NOMO-1 treated with DMSO at 0.1 percent for 48 hours (cell line): ENCODE data around the gene NEK9.
"Not testable (repeated sequence)": the region's sequence is repeated elsewhere in the genome, so short reads cannot be mapped to it uniquely, and the experiment has no call there.

Source experiments
- DNase-seq: peaks from one replicate; lab custom pipeline; 2025; ENCODE audit not compliant: unreplicated experiment; lab: John Stamatoyannopoulos, UW

The NEK9 gene

DNA sequence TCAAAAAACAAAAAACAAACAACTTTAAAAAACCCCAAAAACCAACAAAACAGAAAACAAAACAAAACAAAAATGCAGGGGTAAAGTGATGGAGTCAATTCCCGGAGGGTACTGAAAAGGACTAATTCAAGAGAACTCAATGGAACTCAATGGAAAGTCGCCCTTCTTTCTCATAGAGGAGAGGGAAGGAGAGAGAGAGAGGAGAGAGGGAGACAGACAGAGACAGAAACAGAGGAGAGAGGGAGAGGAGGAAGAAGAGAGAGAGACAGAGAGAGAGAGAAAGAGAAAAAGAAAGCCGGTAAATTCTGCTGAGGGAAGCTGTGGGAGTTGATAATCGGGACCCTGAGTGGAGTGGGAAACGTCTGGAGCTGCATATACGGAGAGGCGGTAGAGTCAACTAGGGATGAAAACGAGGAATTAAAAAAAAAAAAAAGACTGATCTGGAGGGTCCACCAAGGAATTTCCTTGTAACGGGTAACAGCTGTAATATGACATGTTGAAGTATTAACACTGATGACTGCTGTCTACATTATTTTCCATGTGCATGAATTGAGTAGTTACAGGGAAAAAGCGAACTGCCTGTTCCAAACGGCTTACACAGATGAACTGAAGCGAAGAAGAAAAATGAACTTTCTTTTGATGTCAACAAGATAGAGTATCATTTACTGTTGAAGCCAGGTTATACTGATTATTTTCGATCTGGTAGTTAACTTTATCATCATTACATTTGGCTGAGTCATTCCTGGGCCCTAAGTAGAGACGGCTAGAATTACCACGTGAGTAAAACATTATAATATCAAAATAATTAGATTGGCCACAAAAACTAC is 58.3 kb downstream of the NEK9 start:
- no peak for DNase-seq

DNA sequence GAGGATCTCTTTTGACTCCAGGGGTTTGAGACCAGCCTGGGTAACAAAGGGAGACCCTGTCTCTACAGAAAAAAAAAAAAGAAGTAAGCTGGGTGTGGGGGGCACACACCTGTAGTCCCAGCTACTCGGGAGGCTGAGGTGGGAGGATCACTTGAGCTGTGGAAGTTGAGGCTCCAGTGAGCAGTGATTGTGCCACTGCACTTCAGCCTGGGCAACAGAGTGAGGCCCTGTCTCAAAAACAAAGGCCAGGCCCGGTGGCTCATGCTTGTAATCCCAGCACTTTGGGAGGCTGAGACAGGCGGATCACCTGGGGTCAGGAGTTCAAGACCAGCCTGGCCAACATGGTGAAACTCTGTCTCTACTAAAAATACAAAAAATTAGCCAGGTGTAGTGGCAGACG is 59.1 kb downstream of the NEK9 start:
- DNase-seq = not testable (repeated sequence)

DNA sequence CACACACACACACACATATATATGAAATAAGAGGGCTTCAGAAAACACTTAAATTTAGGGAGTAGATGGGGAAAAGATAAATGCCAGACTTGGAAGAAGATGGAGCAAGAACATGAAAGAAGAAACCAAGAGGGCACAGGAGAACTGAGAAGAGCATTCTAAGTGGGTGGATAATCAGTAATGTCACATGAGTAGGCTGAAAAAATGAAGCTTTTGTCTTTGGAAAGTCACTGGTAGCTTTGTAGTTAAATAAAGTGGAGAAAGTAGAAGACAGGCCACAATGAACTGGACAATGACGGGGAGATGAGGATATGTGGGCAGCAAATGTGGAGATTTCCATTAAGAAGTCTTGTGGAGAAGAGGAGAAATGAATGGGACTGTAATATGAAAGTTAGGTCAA is 59.6 kb downstream of the NEK9 start:
- no peak for DNase-seq

DNA sequence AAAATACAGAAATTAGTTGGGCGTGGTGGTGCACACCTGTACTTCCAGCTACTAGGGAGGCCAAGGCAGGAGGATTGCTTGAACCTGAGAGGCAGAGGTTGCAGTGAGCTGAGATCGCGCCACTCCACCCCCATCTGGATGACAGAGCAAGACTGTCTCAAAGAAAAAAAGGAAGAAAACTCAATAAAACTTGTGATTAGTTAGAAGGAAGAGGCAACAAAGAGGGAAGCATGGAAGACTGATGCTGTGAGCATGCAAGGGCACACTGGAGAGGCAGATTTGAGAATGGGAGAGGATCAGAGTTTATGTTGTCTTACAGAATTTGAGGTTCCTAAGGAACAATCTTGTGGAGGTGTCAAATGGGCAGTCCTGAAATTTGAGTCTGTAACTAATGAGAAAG is 60.2 kb downstream of the NEK9 start:
- DNase-seq = no peak

DNA sequence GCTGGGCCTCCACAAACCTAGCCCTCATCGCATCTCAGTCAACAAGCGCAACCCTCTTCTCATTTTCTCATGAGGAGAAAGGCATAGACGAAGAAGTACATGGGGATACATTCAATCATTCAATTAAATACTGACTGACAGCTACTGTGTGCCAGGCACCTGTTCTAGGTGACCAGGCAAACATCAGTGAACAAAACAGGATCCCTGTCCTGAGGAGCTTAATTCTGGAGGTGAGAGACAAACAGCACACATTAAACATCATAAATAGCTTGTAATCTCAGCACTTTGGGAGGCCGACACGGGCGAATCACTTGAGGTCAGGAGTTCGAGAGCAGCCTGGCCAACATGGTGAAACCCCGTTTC is 62.7 kb downstream of the NEK9 start:
- no peak for DNase-seq

DNA sequence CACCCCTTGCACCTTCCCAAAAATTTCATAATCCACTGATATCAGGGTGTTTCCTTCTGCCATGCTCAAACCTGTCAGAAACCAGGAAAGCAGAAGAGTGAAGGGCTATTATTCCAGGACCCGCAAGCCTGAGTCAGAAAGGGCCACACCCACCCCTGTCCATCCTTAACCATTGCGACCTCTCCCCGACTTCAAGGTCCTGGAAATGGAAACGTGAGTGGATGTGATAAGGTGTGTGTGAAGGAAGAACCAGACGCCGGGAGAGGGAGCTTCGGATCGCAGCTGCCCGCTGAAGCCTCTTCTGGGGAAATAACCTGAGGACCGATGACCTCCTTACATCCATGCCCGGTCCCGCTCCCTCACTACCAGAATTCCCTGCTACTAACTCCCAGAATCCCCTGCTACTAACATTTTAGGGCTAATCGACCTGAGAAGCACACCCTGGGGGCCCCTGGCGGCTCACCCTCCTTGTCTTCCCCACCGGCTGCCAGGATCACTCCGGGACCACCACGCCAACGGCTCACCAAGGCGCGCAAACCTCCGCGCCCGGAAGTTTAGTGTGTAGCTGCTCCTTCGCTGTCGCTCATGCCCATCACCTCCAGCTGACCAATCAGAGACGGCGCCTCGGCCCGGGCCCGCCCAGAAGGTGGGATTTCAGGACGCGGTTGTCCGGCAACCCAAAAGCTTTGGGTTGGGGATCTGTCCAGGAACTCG is 63.2 kb downstream of the NEK9 start, which contains the start of gene ACYP1:
Gene ACYP1 (minus strand): TSS at position 534 of the 714 bp plus-strand sequence. CDS start 471 bp downstream, at position 63.
- DNase-seq = peak; percentile 86

DNA sequence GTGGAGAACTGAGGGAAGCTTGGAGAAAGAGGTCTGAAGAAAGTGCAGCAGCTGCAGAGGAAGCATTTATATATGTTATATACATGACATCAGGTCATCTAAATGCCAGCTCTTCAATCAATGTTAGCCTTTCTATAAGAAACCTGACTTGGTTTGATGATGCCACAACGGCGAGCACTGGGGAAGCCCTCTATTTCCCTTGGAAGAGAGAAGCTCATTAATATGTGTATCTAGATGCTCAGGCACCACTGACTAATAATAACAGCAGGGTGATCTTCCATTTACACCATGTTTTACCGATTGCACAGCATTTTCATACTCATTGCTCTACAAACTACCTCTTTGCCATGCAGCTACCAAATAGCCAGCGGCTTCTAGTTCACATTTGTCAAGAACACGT is 63.8 kb downstream of the NEK9 start:
- no peak for DNase-seq

DNA sequence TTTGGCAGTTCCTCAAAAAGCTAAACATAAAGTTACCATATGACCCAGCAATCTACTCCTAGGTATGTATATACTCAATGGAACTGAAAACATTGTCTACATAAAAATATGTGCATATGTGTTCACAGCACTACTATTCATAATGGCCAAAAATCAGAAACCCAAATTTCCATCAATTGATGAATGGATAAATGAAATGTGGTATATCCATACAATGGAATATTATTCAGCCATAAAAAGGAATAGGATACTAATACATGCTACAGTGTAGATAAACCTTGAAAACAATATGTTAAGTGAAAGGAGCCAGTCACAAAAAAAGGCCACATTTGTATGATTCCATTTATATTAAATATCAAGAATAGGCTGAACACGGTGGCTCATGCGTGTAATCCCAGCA is 66.4 kb downstream of the NEK9 start:
- DNase-seq = no peak

DNA sequence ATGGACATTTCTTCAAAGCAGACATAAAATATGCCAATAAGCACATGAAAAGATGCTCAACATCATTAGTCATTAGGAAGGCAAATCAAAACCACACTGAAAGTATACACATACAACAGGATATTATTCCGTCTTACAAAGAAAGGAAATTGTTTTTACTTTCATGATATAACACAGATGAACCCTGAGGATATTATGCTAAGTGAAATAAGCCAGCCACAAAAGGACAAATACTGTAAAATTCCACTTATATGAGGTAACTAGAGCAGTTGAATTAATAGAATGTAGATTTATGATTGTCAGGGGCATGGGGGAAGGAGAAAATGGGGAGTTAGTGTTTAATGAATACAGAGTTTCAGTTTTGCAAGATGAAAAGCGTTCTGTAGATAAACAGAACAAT is 67.2 kb downstream of the NEK9 start:
- DNase-seq = no peak

DNA sequence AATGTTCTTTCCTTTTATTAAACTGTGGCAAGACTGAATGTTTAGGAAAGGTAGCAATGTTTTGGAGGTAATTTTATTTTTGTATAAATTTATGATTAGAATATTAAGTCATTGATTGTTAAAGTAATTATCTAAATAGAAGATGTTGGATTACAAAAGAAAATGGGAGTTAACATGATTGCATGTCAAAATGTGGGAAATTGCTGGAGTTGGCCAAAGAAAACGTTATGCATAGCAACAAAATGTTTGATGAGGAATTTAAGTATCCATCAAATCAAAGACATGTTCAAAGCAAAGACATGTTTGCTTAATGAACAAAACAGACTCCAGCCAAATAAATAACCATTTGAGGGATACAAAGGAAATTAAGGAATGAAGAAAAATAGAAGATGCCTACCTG is 72.4 kb downstream of the NEK9 start:
- no peak for DNase-seq

DNA sequence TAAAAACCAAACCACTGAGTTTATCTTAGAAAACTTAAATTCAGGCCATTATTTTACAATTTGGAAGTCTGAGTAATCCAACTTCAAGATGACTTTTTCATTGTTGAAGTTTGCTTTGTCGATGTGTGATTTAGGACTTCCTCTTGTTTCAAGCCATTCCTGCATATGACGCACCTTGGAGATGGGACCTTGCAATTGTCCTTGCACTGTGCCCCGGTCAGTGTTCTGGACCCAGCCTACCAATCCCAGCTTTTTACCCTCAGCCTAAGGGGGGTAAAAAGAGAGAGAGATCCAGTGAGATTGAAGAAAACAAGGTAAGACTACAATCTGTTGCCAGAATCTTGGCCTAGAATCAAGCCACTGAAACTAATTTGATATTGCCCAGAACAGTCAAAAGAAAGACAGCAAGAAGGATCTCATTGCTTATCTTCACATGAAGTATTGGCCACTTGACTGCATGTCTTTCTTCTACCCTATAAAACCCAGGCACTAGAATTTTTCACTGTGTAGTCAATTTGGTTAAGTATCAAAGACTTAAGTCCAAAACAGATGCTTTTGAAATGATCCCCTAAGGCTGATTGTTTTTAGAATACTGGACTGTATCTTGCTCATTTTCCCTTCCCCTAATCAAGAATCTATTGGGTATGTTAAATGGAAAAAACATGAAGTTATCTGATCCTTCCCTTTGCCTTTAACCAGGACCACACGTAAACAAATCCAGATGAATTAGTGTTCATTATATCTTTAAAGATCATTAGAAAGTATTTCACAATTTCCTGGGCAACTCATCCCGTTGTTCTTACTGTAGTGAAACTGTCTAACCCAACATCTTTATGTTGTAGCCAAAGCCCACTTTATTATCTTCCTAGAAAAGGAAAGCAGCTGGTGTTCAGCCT is 73.2 kb downstream of the NEK9 start:
- no peak for DNase-seq

DNA sequence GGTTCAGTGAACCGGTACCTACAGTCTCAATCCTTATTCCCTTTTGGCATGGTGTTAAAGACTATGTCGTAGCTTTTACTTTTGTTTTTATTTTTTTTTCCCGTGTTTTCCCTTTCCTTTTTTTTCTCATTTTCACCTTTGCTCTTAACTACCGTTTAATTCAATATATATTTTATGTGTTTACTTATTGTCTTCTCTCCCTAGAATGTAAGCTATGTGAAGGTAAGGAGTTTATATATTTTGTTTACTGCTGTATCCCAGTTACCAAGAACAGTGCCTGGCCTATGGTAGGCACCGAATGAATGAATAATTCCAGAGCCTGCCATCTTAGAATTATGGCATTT is 75.3 kb downstream of the NEK9 start:
- no peak for DNase-seq

DNA sequence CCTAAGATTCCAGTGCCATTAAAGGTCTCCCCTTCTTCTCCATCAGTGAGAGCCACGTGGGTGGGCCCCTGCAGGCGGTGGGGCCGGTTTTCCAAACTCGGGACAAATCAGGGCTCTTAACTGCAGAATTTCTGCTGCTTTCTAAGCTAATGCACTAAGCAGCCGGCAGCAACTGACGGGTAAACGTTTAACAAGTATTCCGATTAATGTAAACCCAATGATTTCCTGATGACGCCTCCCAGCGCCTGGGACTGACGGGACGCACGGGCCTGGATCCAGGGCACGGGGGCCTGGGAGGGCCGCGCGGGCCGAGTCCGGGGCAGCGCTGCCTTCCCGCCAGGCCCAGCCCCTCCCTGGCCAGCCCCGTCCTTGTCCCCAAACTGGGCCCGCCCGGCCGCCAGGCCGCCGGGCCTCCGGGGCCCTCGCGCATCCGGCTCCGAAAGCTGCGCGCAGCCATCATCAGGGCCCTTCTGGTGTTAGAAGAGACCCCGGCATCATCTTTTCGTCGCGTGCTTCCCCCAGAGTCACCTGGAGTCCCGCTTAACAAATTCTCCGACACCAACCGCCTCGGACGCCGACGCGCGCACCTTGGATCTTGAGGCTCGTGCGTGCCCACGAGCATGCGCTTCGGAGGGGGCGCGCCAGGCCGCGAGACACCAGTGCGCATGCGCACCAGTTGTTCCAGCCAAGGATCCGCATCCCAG is 75.8 kb downstream of the NEK9 start, which contains the start of gene MLH3:
Gene MLH3 (minus strand): TSS at position 616 of the 704 bp plus-strand sequence. CDS start 1,812 bp downstream, outside the sequence.
- peak; percentile 51 for DNase-seq

DNA sequence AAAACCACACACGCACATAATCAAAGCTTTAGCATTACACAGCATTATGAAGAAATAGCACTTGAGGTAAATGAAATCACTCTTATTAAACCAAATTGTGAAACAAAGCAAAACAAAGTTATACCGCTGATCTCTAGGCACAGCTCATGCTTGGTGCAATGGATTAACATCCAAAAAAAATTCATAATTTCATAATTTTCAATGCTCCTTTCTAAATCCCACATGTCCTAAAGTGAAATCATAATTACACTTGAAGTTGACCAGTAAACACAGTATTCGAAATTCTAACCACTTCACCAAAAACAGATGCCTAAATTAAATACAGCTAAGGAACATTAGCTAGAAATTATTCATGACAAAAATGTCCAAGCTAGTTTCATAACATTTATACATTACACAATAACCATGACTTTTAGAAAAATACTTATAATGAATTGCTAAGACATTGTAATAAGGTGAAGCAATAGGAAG is 77.1 kb downstream of the NEK9 start:
- DNase-seq = peak; percentile 47

DNA sequence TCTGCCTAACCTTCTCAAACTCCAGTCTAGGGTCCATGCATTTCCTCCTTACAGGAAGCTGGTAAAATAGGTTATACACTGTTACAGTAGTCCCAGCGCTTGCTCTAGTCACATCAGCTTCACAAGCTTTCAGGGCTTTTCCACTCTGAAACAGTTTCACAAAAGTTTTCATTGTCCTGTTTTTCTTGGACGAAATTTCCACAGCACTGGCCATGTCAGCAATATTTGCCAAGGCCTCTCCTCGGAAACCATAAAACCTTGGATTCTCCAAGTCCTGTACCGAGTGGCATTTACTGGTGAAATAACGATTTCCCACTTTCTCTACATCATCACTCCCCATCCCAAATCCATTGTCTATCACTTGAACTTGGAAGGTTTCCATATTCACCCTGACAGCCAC is 77.7 kb downstream of the NEK9 start:
- no peak for DNase-seq

DNA sequence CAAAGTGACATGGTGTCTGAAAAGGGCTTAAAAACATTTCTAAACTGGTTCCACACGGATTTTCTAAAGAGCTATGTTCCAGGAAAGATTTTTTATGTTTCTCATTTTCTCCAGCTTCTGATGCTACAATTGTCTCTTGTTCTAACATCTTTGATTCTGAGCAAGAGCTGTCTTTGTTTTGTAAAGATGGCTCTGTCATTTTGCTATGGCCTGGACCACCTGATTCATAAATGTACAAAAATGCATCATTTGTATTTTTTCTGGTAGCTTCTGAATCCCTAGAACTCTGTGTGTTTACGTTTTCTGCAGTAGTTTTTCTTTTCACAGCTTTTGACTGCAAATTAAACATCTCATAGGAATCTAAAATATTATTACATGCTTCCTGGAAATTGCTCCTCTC is 78.7 kb downstream of the NEK9 start:
- DNase-seq = no peak

DNA sequence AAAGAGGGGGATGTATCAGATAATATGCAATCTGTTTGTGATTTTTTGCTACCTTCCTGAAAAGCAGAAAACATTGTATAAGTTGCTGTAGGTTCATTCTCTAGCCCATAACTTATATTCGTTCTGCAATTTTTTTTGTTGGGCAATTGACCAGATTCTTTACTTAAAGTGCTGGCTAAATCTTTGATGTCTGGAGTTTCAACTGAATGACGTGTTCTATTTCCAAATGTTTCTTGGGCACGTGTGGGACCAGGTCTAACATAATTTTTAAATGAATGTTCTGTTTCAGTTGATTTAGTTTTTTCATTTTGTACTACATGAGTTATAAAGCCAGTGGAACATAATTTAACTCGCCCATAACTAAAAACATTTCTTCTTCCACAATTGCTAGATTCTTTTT is 79.3 kb downstream of the NEK9 start:
- no peak for DNase-seq

DNA sequence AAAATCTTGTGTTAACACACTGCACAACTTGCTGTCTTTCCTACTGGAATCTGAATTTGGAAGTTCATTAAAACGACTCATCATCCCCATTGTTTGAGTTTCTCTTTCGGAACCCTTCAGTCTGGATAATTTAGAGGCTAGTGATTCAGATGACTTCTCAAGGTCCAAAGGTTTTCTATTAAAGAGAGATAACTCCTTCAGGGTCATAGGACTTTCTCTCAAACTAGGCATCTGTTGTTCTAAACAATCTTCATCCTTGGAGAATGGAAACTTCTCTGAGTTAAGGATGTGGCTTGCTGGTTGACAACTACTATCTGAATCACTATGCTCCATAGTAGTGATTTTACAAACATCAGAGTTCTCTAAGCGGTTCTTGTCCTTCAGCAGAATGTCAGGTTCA is 79.9 kb downstream of the NEK9 start:
- no peak for DNase-seq

DNA sequence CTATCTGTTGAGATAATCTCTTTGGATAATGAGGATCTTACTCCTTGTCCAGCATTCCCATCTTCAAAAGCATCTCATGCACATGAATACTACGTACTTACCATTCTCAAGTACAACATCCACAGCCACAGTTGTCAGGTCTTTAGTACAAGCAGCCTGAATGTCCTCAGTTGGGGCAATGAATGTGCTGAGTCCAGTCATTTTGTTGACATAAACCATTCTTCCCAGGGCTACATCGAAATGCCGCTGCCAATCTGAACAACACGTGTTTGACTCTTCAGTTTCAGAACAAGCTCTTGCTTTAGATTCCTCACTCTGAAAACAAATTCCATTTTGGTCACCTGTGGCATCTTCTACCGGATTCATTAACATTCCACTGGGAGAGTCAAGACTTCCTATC is 80.6 kb downstream of the NEK9 start:
- no peak for DNase-seq

DNA sequence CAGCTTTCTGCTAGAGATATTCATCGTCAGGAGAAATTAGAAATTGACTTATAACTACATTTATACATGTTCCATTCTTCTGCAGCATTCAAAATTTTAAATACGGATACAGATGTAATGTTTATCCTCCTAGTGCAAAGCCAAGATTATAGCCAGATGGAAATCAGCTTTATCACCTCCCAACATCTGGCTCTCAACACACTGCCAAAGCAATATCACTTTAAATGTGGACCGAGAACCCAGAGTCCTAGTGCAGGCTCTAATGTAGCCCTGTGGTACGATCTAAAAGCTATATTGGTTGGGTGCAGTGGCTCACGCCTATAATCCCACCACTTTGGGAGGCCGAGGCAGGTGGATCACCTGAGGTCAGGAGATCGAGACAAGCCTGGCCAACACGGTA is 82.1 kb downstream of the NEK9 start:
- no peak for DNase-seq

DNA sequence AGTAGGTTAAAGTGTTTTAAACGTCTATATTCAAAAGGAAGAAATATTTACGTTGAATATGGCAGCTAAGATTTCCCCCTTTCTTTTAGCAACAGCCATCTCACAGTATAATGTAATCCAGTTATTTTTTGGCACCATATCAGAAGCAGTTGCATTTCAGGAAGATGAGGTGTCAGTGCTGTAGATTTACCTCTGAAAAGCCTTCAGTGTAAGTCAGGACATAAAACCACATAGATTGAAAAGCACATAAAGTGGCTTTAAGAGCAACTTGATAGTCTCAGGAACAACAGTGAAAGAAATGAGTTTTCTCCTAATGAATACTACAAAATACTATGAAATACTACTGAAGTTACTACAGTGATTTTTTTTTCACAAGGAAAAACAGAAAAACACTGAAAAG is 82.5 kb downstream of the NEK9 start:
- no peak for DNase-seq
